ENCODE data around the gene CDH5.

- TF ChIP-seq CTCF (IDR thresholded peaks at IDR 0.05; ENCODE audit: low read length) (no peak), EZH2 (IDR thresholded peaks at IDR 0.05; ENCODE audit: borderline replicate concordance, low read length) (no peak)
Measured at GRCh38 chr16:66365651-66366050, 840 bp upstream of the CDH5 start.

Data from OCI-LY1 (cell line).